ENCODE results near the gene MS4A4A. TPM values are rescaled to one million over a fixed set of nuclear protein-coding genes. Genes with fewer than 3 reads are reported as not detected.

The MS4A4A gene
- total RNA-seq, 1 donor from 2014 or later, result 8.8 TPM

DNA sequence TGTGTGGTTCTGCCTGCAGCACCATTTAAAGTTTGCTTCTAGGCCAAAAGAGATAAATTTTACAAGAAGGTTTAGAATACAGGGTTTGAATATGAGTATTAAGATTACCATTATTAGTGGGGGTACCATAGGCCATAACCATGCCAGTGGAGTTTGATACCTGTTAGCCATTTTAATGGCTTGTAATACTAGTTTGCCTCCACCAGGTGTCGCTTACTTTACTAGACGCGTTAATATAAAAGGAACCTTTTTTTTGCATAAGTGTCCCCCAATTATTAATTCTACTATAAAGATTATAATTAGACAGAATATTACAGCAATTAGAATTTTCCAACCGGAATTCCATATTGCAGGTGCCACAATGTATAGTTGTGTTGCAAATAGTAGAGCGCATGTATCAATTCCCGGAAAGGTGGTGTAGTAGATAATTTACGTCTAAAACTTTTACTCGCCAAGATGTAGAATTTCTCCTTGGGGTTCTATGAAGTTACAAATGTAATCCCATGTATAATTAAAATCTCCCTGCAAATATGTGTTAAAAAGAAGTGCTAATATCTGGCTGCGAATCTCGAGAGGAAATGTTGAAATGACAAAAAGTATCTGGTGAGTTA lies 62.7 kb downstream of the MS4A4A start:
- DNase-seq (ENCODE audit: low spot score), result no peak
- intact Hi-C loops (cut with DNase I), result no loop called here

DNA sequence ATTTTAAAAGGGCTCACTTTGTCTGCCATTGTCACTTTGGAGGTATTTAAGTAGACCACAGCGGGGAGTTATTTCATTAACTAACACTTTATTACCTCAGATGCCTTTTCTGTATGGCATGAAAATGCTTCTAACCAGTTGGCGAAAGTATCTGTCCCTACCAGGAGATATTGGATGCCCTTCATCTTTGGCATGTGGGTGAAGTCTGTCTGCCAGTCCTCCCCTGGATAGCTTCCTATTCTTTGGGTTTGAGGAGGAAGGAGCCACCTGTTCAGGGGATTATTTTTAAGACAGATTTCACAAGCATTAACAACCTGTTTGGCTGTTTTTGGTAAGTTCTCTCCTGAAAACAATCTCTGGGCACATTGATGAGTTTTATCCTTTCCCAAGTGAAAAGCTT lies 63.7 kb downstream of the MS4A4A start:
- intact Hi-C loops (cut with DNase I), result no loop called here
- no peak for DNase-seq (ENCODE audit: low spot score)

DNA sequence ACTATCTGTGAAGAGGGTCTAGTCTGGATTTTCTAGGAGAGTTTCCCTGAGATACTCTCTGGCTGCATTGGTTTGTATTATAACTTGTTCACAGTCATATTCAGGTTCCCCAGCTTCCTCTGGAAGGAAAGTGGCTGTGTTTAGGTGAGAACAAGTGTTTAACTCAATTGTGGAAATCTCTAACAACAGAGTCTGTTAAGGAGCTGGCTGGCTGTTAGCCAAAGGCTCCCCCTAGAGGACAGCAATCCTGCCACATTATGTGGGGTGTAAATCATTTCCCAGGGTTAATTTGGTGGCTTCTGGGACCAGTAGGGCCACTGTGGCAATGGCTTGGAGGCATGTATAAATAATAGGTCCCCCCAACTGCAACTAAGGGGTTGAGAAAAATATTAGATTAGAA lies 65.0 kb downstream of the MS4A4A start:
- intact Hi-C loops (cut with DNase I), result no loop called here
- no peak for DNase-seq (ENCODE audit: low spot score)

DNA sequence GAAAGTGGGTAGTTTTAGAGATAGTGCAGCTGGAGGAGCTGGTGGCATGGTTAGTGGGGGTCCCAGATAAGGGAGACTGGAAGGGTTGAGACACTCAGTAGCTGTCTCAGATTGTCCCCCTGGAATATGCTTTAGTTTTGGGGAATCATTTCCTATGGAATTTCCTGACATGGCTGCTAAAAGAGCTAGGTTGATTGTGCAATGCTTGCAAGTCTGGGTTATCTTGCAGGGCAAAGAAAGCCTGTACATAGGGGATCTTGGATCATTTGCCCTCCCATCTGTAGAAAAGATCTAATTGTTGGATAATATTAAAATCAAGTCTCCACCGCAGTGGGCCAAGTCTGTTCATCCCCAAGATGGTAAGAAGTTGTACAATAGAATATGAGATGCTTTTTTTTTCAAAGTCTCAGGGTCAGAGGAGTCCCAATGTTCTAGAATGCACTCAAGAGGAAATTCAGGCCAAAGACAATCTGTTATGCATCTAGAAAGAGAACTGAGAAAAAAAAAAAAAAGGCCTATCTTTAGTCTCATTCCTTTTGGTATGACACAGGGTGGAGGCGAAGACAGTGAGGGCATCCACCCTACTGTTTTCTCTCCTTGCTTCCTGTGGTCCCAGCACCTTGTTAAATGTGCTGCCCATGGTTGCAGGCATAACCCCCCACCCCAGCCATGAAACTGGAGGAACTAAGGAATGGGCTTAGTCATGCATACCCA lies 66.8 kb downstream of the MS4A4A start:
- intact Hi-C loops (cut with DNase I), result no loop called here
- DNase-seq (ENCODE audit: low spot score), result no peak

DNA sequence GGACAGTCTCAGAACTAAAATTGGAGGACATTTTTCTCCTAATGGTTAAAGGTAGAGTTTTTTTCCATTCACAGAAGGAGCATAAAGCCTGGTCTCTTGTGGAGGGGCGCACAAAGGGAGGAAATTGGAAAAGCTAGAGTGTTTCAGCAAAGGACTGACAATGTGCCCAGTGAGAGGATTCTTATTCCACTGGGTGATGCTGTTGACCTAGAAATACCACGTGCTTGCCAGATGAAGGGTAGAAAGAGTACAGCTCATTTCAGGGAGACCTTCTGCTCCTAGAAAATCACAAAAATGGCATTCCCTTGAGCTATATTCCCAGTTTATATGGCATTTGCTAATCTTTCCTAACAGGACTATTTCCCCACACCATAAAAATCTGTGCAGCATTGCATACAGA lies 67.7 kb downstream of the MS4A4A start:
- no peak for DNase-seq (ENCODE audit: low spot score)
- intact Hi-C loops (cut with DNase I), result no loop called here

DNA sequence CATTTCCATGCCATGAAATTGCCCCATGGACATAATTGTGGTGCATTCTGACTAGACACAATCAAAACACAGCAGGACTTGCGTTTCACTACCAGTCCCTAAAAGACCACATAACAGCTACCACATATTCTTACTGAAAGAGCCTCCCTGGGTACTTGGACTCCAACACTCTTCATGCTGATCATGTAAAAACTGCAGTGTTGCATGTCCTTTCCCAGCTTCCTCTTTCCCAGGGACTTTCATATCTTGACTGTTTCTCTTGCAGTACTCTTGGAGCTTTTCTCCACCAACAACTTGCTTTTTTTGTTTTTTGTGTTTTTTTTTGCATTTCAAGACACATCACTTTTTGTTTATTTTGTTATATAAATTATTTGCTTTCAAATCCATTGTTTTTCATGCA lies 69.5 kb downstream of the MS4A4A start:
- intact Hi-C loops (cut with DNase I), result no loop called here
- DNase-seq (ENCODE audit: low spot score), result no peak

DNA sequence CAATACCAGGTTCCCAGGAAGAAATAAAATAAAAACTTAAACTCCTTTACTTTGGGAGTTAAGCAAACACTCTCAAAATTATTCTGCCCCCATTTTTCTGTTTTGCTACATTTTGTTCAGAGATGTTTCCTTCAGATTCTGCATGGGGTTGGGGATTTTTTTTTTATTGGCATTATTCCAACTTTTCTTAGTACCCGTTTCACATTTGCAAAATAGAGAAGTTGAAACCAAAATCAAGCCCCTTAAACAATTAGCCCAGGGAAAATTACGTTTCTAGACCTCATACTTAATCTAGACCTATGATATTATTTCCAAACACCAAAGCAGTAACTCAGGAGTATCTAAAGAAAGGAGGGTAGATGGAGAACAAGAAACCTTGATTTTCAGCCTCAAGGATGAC lies 77.3 kb downstream of the MS4A4A start:
- DNase-seq (ENCODE audit: low spot score), result no peak
- intact Hi-C loops (cut with DNase I), result no loop called here

Other genes starting within 250 kb of the MS4A4A start
- not detected for gene OOSP2, start 240.3 kb upstream of the MS4A4A start, total RNA-seq
- gene MS4A3, start 224.0 kb upstream of the MS4A4A start, total RNA-seq, result 0.57 TPM
- gene MS4A2, start 192.0 kb upstream of the MS4A4A start, total RNA-seq, result 0.67 TPM
- 22.2 TPM for gene MS4A6A, start 97.6 kb upstream of the MS4A4A start, total RNA-seq
- 0.62 TPM for gene MS4A4E, start 37.5 kb upstream of the MS4A4A start, total RNA-seq
- gene MS4A6E, start 46.6 kb downstream of the MS4A4A start, total RNA-seq, result not detected
- 8.2 TPM for gene MS4A7, start 97.9 kb downstream of the MS4A4A start, total RNA-seq
- 0.51 TPM for gene MS4A14, start 115.8 kb downstream of the MS4A4A start, total RNA-seq
- not detected for gene MS4A5, start 148.9 kb downstream of the MS4A4A start, total RNA-seq
- not detected for gene MS4A1, start 175.2 kb downstream of the MS4A4A start, total RNA-seq
- not detected for gene MS4A12, start 212.1 kb downstream of the MS4A4A start, total RNA-seq
- not detected for gene MS4A13, start 234.7 kb downstream of the MS4A4A start, total RNA-seq

Data from cardiac septum (tissue), 1 donor.